Measurements from ENCODE around the gene HDGF. TPM values are rescaled to one million over a fixed set of nuclear protein-coding genes. Genes with fewer than 3 reads are reported as not detected.

The HDGF gene
- total RNA-seq, 1 donor from 2014 or later = 205 TPM

DNA sequence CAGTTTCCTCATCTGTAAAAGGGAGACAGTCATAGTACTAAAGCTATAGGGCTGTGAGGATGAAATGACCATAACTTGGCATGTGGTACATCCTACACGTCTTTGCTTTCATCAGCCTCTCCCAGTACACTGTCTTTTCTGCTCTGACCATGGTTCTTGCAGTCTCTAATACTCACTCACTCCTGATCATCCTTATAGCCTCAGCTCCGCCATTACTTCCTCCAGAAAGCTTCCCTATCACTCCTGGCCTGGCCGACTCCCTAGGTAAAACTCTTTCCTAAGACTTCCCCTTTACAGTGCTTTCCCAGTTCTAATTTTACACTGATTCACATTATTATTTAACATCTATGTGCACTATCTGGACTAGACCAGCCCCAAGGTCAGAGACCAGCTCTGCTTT lies 5.6 kb downstream of the HDGF start:
- ATAC-seq = no peak

DNA sequence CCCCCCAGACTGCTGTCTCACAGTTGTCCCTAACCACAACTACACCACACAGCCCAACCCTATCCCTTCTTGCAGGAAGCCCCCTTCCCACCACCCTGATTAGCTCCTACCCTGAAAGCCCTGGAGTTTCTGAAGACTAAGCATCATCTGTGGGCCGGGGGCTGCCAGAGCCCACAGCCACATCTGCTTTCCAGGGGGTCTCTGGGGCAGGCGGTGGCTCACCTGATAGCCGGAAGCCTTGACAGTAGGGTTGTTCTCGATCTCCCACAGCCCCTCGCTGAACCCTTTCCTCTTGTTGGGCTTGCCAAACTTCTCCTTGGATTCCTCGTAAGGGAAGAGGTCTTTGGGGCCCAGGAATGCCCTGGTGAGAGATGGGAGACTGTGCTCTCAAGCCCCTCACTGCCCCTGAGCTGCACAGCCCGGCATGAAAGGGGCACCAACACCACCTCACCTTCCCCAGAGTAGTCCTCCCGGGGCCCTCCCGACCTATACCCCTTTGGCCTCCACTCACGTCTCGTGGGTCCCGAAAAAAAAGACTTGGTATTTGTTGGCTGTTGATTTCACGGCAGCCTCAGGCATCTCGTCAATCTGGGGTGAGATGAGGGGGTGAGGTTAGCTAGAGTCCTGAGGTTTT lies 6.6 kb downstream of the HDGF start:
- no peak for ATAC-seq

DNA sequence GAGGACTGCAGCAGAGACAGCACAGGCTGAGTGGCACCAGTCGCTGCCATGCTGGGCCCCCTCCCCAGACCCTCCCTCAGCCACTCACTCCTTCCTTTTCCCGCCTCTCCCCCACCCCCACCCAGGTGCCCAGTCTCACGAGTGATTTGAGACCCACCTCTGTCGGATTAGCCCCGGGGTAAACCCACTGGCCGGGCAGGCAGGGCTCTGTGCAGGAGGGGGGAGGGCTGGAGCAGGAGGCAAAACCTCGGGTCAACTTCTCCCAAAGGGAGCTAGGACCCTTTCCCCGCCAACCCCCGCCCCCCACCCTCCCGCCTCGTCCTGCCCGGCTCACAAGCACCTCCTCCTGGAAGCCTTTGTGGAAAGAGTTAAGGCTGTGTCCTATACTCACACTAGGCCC lies 7.1 kb downstream of the HDGF start:
- no peak for ATAC-seq

DNA sequence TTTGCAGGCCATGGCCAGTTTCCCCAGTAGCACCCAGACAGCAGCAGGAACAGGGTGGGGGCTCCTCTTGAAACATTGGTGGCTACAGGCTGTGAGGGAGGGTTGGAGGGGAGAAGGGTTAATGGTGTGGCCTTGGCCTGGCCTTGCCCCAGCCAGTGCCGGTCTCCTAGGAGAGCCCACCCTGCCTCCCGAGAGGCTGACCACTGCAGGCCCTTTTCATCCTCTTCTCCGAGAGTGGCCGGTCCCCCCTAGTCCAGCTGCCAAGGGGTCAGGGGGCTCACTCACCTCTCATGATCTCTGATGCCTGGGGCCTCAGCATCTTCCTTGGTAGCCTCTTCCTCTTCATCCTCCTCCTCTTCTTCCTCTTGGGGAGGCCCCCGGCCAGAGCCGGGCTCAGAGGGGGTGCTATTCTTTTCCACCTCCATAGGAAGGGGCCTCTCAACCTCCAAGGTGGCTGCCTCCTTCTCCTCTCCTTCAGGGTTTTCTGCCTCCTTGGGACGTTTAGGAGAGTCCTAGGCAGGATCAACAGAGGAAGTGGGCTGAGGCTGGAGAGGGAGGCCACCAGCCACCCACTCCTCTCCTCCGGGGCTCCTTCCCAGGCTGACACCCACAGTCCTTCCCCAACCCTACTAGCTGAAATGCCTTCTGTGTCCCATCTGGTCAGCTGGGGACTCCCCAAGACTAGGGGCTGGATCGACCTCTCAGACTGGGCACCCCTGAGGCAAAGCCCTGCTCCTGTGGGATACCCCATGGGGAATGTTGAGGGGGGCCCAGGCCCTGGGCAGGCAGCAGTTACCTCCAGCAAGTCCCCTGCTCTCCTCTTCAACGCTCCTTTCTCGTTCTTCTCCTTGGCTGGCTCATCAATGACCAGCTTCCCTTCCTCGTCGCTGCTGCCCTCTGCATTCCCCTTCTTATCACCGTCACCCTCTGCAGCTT lies 7.8 kb downstream of the HDGF start:
- no peak for ATAC-seq

DNA sequence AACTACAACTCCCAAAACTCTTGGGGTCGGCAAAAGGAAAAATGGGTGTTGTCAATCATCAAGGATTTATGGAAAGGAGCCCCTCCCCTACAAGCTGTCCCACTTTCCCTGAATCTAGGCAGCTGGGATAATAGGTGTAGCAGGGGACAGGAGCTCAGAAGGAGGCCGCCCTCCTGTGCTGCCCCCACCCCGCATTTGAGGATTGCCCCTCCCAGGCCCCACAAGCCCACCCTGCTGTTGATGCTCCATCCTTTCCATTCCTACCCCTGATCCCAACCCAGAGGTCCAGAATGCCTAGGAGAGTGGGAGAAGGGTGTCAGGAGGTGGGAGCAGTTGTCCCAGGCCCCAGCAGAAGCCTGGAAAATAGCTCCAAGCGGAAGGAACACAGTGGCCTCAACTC lies 8.7 kb downstream of the HDGF start:
- ATAC-seq = no peak

DNA sequence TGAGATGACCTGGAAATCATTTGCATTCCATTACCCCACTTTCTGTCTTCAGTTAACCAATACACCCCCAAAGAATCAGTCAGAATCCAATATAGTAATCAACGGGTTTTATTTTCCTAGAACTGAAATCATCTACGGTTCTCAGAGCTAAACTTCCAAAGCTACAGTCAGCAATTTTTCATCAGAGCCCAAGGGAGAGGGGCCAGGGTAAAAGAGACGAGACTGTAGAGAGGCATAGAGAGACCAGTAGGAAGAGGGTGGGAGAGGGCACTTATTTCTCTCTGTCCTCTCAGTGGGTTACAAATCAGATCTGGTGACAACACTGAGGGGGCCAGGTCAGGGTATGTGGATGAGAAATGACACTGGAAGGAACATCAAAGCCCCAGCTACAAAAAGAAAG lies 9.5 kb downstream of the HDGF start:
- ATAC-seq = no peak

DNA sequence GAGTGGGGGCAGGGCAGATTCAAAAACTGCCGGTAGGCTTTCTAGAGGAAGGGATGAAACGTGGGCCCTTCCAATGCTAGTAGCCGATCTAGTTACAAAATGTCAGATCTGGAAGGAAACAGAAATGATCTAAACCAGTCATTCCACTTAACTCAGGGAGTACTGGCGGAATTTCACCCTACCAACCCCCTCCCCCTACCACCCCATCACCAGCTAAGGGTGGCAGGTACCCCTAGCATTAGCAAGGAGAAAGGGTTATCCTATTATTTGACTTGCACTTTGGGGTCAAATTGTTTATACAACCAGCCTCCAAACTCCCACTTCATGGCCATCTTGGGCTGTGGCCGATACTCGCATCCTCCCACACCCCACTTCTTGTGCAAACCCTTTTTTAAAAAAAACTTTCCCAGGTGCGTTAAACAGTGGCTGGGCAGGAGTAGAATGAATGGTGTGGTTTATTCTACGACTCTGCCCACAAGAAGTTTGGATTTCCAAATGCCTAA lies 9.9 kb downstream of the HDGF start:
- ATAC-seq = peak; percentile 0

DNA sequence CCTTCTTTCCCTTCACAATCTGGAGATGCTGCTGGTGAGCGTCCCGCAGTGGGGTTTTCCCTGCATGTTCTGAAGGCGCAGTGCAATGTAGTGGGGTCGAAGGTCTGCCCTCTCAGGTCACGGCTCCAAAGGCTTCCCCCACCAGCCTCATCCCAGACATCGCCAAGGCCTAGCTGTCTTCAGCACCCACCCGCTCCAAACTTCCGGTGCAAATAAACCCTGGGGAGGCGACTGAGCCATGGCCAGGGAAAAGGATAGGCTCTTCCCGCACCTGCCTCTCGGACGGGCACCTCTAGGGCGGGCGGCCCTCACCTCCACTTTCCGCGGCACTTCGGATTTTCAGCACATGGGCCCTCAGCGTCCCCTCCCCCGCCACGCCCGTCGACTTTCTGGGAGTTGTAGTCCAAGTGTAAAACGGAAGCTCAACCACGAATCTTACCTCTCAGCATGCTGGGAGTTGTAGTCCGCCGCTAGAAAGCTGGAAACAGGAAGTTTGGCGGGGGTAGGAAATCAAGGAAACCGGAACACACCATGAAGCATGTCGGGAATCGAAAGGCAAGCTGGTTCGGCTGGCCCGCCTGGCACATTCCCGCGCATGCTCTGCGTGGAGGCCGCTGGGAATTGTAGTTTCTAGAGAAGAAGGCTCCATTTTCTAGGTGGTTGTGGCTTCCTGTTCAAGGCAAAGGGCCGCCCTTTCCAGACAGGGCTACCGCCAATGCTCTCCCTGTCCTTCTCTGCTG lies 10.6 kb downstream of the HDGF start, which contains the start of gene MRPL24:
TSS of gene MRPL24 (minus strand) at position 348 of the 740 bp plus-strand sequence. CDS start 2,384 bp downstream, outside the sequence.
- ATAC-seq = peak; percentile 91

DNA sequence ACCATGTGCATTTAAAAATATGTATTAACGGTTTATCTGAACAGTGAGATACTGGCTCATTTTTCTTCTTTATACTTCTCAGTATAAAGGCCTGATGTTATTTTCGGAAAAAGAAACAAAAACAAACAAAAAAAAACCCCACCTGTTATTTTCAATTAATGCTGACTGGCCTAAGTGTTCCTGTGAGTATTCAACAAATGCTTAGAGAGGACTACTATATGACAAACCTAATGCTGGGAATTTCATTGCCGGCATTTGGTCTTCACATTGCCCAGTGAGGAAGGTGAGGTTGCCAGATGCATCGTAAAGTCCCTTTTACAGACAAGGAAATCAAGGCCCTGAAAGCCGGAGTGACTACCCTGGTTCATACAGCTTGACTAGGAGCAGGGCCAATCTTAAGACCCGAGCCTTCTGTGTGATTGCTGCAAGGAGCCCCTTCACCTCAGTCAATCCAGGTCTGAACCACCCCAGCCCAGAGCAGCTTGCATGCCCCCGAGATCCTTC lies 11.2 kb downstream of the HDGF start:
- ATAC-seq = peak; percentile 10

DNA sequence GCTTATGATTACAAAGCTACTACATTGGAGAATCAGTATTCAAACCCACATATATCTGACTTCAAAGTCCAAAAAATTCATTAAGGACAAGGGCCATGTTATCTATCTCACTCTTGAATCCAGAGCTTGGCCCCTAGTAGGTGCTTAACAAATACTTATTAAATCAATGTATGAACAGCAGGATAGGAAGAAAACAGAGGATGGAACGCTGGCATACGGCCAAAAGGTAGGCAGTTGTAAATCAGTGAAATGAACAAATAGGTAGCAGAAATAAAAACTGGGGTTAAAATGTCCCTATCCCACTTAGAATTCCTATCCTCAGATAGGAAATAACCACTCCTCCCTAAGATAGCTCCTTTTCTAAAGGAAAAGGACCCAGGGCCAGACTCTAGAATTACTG lies 12.6 kb downstream of the HDGF start:
- ATAC-seq = no peak

DNA sequence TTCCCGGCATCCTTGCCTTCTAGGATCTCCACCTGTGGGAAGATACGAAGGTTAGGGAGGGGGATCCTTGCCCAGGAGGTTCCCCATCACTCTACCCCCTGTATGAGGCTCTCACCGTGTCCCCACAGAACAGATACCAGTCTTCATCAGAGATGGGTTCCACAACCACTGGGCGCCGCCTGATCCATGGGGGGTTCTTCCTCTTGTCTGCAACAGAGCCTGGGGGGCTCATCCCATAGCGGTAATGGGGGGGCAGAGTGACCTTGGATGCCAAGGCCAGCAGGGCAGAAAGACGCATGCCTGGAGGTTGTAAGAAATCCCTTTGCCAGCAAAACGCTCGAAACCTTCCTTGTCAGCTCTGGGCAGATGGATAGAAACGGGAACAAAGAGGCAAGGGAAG lies 13.1 kb downstream of the HDGF start:
- no peak for ATAC-seq

DNA sequence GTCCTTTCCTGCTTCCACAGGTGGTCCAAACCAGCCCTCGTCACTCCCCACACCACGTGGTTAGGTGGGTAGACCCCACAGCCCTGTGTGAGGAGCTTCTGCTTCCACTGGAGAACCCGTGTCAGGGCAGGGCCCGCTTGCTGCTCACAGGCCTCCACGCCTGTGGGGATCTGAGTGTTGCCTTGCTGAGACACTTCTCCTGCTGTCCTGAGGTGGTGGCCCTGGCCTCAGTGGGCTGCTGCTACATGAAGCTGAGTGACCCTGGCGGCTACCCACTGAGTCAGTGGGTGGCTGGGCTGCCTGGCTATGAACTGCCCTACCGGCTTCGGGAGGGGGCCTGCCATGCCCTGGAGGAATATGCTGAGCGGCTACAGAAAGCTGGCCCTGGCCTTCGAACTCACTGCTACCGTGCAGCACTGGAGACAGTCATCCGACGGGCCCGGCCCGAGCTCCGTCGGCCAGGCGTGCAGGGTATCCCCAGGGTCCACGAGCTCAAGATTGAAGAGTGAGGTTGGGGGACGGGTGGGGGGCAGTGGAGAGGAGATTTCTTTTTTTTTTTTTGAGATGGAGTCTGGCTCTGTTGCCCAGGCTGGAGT lies 17.4 kb downstream of the HDGF start:
- no peak for ATAC-seq

DNA sequence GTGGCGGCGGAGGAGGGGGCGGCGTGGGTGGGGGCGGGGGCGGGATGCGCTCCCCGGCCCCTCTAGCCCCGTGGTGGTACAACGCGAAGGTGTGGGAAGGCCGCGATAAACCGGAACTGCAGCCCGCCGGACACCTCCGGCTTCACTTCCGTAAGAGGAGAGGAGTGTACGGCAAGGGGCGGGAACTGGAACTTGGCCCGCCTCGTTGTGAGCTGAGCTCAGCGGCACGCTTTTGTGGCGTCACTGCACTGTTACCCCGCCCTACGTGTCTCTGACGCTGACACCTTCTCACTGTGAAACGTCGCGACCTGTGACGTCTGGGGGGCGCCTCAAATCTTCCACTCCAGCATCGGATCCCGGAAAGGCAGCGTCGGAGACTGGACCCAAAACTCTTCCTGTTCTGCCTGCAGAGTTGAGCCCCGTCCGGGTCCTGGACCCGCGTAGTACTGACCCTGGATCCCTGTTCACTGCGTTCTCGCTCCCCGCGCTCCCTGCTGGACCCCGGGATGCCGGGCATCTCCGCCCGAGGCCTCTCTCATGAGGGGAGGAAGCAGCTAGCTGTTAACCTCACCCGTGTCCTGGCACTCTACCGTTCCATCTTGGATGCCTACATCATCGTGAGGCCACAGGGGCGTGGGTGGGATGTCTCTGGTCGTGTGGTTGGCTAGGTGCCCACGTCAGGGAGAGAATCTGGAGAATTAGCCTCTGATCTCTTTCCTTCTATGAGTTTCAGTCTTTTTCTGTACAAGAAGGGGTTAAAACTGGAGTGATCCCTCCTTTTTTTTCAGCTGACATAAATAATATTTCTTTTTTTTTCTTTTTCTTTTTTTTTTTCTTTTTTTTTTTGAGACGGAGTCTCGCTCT lies 22.6 kb downstream of the HDGF start, which contains the start of gene ISG20L2:
TSS of gene ISG20L2 (minus strand) at position 168 of the 864 bp plus-strand sequence. CDS start 1,114 bp downstream, outside the sequence.
- ATAC-seq = peak; percentile 95

DNA sequence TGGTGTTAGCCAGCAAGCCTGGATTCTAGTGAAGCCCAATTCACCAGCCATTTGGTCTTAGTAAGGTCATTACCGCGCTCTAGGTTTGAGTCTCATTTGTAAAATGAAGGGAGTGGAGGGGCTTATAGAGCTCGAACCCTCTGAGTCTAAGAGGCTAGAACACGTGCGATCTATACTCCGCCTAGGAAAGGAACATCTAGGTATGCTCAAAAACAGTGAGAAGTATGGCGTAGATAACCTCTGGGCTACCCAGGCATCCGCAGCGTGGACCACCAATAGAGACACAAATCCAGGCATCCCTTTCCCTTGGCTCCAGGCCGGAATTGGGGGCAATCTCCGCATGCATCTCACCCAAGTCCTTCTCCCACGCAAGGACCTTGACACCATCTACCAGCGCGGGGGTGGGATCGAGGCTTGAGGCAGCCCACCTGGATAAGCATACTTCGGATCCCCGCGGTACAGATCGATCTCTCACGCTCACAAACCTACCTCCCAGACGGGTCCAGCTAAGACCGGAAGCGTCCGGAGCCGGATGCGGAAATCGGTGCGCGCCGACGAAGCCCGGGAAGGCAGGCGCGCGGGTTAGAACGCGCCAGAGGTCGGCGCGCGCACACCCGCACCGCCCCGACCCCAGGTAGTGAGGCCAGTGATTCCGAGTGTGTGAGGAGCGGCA lies 23.4 kb downstream of the HDGF start, which contains the start of gene METTL25B:
TSS of gene METTL25B (plus strand) at position 544 of the 673 bp plus-strand sequence. CDS start 636 bp downstream, outside the sequence.
- peak; percentile 81 for ATAC-seq

DNA sequence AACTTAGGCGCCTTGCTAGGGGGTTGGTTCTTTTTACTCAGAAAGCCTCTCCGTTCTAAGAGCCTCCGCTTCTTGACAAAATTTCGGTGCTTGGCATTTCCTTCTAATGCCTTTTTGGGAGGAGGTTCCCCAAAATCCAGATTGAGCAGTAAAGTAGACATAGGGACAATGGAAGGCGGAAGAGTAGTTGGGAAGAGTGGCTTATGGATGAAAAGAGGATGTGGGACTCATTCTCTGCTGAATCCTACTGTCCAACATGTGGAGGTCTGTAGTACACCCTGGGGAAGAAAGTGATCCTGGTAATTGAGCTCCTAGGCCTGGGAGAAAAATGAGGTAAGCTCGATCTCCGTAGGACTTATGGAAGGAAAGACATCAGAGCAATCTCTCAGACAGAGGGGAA lies 24.0 kb downstream of the HDGF start:
- ATAC-seq = no peak

DNA sequence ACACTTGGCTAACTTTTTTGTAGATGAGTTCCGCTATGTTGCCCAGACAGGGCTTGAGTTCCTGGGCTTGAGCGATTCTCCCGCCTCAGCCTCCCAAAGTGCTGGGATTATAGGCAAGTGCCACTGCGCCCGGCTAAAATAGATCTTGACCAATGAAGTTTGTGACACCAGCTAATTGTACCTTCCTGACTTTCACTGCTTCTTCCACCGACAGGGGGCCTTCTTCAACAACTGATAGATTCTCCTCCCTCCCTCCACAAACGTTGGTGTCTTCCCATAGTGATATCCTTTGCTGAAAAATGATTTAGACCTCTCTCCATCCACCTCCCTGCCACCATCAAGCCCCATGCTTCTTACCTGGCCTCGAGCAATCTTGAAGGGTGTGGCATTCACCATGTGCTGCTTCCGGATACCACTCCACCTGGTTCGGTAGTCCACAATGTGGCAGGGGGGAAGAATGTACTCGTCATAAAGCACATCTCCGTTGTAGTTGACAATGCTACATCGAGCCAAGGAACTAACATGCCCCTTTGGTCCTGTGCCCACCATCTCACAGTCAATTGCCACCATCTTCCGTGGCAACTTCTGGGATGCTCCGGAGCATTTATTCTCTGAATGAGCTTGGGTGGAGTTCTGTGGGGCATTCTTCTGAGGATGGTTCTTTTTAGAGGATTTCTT lies 24.8 kb downstream of the HDGF start:
- ATAC-seq = peak; percentile 2

DNA sequence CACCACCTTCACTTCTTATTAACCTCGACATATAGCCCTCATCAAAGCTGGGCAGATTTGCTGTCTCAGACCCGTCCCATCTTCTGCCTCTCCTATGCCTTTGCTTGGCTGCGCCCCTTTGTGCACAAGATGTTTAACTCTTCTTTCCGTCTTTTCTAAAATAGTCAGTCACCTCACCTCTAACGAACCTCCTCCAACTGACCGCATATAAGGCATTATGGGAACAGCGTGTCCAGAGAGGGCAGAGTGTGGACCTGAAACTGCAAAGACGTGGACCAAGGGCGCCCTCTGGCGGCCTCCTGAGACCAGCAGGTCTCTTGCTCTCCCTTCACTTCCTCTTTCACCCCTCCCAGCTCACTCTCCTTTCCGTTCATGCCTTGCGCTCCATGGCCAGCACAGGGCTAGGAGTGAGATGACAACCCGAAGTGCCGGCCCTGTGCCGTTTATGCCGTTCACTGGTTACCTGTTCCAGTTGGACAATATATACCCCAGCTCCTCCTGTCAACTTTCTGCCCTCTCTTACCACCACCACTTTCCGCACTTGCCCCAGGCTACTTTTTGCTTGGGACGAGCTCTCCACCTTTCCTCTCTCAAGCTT lies 25.7 kb downstream of the HDGF start:
- ATAC-seq = peak; percentile 62

DNA sequence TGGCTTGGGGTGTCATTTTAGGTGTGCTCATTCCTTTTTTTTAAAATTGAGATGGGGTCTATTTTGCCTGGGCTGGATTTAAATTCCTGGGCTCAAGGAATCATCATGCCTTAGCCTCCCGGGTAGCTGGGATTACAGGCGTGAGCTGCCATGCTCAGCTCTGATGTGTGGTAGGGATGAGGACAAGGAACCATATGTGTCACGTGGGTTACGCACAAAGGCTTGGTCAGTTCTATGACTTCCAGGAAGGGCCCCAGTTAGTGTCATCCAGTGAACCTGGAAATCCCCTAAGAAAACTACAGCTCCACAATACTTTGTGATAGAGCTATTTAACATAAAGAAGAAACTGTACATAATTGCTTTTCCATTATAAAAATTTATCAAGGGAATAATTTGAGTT lies 29.9 kb downstream of the HDGF start:
- no peak for ATAC-seq

DNA sequence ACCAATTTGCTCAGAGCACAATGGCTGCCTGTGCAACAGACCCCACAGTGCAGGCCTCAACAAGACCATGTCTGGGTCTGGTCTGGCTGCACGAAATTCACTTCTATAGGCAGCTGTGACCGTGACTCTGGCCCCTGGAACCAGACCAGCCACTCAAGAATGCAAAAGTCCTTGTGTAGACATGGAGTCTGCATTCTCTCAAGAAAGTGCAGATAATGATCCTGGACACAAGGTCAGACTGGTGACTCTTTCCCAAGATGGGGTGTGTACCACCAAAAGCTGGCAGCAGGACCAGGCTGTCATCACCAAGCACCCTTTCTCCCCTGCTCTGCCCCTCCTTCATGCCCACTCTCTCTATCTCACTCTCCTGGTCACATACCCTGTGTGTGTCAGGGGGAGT lies 30.3 kb downstream of the HDGF start:
- ATAC-seq = no peak
